Activated naive CD4-positive, alpha-beta T cell treated with anti-CD3 and anti-CD28 coated beads, Interleukin-2, amount 50 U/mL, for 16 hours (primary cell): ENCODE results near the gene KRT5.

ENCODE experiments used
- DNase-seq: peaks from one replicate; pipeline ENCODE4 v3.0.0-alpha.2; 2020

The KRT5 gene

DNA sequence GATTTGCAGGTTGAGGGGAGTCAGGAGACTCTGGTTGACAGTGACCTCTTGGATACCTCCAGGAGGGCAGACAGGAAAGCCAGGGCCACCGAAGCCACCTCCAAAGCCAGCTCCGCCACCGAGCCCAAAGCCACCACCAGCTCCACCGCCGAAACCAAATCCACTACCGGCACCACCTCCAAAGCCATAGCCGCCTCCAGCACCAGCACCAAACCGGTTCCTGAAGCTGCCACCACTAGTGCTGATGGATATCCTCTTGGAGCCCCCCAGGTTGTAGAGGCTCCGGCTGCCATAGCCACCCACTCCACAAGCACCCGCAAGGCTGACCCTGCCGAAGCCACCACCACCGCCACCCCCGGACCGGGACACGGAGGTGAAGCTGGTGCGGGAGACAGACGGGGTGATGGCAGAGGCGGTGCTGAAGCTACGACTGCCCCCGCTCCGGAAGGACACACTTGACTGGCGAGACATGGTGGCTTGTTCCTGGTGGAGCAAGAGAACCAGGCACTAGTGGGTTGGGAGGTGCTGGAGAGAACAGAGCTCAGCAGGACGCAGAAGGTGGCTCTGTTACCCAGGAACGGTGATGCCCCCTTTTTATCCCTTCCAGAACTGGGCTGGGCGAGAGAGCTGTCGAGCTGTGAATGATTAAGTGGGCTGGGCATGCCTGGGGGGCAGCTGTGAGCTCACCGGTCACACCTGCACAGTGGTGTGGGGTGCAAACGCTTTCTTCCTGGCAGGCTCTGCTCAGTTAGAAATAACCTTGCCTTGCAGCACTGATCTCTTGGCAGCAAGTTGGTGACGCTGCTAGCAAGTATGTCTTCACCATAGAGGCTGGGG, at the start of gene KRT5:
KRT5 (minus strand) TSS at position 569 of the 837 bp plus-strand sequence; CDS start at position 471, 98 bp downstream.
- DNase-seq = no peak

DNA sequence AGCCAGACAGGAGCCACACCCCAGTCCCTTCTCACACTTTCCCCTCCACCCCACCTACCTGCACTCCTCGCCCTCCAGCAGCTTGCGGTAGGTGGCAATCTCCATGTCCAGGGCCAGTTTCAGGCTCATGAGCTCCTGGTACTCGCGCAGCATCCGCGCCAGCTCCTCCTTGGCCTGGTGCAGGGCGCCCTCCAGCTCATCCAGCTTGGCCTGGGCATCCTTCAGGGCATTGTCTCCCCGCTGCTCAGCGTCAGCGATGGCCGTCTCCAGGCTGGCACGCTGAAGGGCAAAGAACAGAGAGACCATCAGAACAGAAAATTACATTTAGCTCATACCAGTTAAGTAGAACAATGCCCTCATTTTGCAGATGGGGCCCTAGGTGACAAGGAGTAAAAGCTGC, 47.9 kb upstream of the KRT5 start:
- no peak for DNase-seq

- DNase-seq = no peak
These were observed 46.7 kb upstream of the KRT5 start for GRCh38 chr12:52566847-52567291.

- DNase-seq = no peak
These were observed 44.4 kb upstream of the KRT5 start for GRCh38 chr12:52564582-52564981.

DNA sequence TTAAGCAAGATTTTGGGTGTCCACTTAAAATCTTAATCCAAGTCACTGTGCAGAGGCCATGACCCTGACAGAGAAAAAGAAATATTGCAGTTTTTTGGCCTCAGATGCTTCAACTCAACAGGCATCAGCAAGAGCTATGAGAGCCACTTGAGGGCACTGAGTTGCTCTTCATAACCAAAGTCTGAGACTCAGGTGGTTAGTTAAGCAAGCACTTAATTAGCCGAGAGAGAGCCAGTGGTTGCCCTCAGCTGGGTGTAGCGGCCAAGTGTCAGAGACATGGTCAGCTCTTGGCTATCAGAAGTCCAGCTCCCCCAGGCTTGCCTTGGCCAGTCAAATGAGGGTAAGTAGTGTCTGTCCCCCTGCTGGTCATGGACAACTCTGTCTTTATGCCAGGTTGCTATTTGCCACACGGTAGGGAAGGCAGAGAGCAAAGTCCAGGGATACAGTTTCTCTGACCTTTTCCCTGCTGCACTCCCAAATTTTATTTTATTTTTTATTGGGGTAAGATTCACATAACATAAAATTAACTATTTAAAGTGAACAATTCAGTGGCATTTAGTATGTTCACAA, 41.8 kb upstream of the KRT5 start:
- no peak for DNase-seq

DNA sequence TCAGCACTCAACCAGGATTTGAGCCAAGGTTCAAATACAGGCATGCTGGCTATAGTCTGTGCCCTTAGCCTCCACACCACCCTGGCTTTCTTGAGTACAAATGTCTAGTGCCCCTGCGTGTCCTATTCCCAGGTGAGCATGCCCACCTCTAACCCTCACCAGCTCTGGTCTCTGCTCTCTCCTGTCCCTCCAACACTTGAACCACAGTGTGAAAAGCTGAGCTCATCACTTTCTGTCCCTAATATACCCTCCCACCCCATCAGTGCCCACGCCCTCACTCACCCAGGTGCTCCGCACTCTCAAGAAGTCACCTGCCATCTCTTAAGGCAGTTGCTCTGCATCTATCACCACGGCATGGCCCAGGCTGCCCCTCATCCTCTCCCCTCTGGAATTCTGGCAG, 39.8 kb upstream of the KRT5 start:
- no peak for DNase-seq

DNA sequence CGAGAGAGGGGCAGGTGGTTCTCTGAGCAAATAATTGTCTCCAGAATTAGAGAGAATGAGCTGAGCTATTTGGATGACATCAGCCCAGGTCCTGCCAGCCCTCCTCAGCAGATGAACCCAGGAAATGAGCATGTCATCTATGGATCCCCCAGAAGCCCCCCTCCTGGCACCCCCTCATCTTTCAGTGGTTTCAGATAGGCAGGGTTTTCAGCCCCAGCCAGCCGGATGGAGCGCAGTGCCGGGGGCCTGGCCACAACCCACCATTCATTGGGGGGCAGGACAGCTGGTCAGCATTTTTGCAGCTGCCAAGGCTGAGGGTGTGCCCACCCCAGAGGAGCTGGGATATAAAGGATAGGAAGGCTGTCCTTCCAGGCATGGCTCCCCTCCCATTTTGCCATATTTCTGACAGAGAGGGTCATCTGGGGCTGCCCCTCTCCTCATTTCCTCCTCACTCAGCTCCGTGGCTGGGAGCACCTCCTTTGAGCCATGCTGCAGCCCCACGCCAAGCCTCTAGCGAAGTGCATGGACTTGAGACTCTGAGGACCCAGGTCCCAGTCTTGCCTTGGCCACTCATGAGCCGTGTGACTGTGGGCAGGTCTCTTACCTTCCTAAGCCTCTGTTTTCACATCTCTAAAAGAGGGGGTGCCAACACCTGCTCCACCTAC, 38.7 kb upstream of the KRT5 start:
- DNase-seq = no peak

GRCh38 chr12:52557476-52557875, 37.3 kb upstream of the KRT5 start:
- no peak for DNase-seq

DNA sequence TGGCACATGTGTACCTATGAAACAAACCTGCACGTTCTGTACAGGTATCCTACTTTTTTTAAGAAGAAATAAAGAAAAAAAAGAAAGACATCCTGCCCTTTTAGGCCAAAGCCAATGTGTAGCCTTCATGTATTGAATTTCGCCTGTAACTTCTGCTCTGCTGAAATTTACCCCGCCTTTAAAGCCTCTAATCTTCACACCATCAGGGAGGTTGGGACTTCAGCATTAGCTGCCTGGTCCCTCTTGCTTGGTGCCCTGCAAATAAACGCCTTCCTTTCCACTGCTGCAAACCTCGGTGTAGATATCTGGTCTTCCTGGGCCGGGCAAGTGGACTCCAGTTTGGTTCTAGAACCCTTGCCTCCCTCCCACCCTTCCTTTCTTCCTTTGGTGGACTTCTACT, 35.4 kb upstream of the KRT5 start:
- no peak for DNase-seq

- no peak for DNase-seq
These were observed 32.5 kb upstream of the KRT5 start, which contains the start of gene KRT71 for GRCh38 chr12:52552681-52553195. TSS of gene KRT71 (minus strand) at chr12:52553145. CDS start at chr12:52553077, 68 bp downstream.

DNA sequence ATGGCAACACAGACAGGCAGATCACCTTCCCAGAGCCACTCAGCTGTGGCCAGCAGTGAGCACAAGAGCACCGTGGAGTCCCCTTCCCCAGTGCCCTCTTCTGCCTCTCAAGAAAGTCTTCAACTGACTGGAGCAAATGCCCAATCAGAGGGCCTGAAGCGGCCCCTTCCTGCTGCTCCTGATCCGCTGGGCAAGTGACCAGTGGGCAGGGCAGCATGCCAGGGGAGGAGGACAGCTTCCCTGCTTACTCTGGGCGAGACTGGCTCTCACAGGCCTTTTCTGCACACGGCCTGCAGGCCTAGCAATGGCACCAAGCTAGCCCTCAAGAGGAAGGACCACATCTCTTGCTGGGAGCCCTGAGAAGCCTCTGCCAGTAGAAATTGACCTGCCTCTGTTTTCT, 31.9 kb upstream of the KRT5 start:
- DNase-seq = no peak

DNA sequence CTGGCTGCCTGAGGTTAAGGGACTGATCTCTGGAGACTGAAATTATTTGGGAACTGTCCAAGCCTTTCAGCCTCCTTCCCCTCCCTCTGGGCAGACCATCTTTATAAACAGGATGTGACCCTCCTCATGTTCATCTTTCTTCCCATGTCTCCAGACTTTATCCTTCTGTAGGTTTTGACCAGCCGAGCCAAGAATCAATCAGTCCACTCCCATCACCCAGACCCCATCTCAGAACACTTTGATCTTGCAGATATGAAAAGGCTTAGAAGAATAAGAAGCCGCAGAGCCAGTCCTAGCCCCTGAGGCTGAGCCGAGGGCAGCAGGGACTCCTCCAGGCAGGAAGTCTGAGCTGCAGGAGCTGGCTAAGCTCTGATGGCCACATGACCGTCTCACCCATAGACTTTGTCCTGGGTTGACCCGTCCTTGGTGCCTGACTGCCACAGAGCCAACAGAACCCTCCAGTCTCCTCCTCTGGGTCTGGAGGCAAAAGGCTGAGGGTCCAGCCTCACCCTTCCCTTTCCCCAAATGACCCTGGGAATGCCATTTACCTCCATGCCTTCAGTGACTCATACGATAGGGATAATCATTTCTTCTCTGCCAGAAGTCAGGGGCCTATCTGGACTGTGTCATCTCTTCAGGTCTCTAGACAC, 31.1 kb upstream of the KRT5 start:
- DNase-seq = no peak

GRCh38 chr12:52546126-52546525, 25.9 kb upstream of the KRT5 start:
- no peak for DNase-seq

- no peak for DNase-seq
These were observed 24.0 kb upstream of the KRT5 start for GRCh38 chr12:52543985-52544883.

DNA sequence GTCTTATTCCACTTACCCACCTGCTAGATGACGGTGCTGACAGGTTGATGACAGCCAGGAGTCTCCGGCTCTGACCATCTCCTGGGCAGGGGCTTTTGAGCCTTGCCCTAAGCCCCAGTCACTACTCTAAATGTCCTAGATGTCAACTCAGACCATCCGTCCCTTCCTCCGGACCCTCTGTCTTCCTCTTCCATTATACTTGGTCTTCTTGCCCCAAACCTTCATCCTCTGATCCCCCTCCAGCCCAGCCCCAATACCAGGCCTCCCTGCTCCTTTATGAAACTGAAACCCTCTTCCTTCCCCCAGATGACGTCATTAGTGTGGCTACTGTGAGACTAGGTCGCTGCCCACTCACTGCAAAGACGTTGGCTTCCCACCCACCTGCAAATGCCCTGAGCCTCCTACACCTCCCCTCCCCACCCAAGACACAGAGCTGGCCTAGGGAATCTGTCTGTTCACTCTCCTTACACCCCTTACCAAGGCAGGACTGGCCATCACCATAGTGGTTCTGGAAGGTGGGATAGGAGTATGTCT, 22.7 kb upstream of the KRT5 start:
- DNase-seq = no peak

- DNase-seq = no peak
These were observed 22.0 kb upstream of the KRT5 start for GRCh38 chr12:52542157-52542556.

DNA sequence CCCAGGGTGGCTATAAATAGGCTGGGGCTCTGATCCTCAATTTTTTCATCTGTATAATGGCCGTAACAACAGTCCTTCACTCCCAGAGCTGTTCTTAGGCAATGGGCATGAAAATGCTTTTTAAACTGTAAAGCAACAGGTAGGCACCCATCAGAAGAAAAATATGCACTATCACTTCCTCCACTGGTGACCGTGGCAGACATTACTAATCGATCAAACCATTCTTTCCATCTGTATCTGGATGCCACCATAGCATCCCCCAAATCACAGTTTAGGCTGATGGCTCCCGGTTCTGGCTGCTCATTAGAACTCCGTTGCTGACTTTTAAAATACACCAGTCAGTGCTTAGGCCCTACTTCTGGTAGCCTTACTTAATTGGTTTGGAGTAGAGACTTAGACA, 21.5 kb upstream of the KRT5 start:
- DNase-seq = no peak

- no peak for DNase-seq
These were observed 20.3 kb upstream of the KRT5 start for GRCh38 chr12:52540531-52540930.

- no peak for DNase-seq
These were observed 19.6 kb upstream of the KRT5 start for GRCh38 chr12:52539821-52540173.

DNA sequence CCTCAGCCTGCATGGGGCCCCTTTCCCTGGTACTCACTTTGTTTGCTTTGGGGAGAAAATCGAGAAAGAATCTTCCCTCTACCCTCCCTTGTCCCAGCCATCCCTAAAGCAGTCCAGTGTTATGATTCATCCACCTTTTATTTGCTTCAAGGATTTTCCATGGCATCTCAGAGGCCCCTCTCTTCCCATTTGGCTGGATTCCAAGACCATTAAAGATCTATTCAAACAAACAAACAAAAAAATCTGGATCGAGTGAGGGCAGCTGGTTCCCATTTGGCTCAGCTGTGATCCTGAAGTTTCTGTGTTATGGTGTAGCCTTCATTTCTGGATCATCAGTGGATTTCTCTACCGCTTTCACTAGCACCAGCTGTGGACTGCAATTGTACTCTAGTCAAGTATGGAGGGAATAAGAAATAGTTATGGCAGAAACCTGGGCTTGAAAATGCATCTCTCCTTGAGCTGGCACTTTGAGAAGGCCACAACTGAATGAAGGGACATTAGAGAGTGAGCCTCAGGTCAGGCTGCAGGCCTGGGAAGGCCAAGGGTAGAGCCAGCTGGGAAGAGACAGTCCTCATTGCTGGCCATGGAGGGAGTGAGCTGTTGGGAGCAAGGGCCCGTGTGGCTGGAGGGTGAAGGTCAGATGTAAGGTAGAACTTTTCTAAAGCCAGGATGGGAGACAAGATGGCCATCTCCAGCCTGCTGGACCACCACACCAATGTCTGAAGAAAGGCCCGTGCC, 19.1 kb upstream of the KRT5 start:
- DNase-seq = no peak

- no peak for DNase-seq
These were observed 16.9 kb upstream of the KRT5 start for GRCh38 chr12:52537101-52537500.
